Suppressor macrophage (primary cell): ENCODE results near the gene RDH13.
"Not testable (repeated sequence)": the region's sequence is repeated elsewhere in the genome, so short reads cannot be mapped to it uniquely, and the experiment has no call there.

Source experiments
- DNase-seq, 4 experiments: peaks; one replicate each; pipeline ENCODE4 v3.0.0-alpha.2; 2020 to 2022

Gene RDH13

DNA sequence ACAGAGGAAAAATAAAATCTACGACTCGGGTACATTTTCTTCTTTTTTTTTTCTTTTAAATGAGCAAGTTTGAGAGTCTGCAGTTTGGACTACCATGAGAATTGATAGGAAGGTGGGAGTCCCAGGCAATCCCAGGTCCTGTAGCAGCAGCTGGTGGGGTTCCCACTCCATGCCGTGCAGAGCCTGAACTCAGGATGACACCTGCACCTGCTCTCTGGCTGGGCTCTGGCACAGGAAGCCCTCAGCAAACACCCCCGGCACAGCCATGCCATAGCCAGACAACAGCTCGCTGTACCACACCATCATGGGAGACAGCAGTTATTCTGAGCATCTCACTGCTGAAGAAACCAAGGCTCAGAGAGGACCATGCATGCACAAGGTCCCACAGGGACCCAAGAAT lies 18.7 kb downstream of the RDH13 start:
- no peak for DNase-seq

DNA sequence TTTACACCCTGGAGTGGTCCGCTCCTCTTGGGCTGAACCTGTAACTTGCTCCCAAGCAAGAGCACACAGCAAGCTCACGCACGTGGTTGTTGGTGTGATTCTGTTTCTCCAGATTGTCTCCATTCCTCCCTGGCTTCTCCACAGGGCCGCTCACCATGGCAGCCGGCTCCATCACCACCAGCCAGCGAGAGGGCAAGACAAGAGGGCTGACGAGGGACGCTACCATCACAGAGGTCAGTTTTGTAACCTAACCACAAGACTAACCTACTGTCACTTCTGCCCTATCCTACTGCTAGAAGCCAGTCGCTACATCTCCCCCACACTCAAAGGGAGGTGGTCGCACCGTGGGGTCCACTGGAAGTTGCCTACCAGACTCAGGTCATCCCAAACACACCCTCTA lies 20.3 kb downstream of the RDH13 start:
- DNase-seq, result no peak

DNA sequence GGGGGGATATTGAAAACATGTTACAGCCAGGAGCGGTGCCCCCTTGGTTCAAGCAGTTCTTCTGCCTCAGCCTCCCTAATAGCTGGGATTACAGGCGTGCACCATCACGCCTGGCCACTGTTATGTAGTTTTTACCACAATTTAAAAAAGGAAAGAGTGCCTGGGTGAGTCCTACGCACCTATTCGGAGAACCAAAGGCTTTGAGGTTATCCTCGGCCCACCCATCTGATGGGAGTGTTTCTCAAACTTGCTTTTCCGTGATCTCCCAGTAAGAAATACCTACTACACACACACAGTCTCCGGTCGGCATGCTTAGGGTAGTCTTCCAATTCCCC lies 20.6 kb downstream of the RDH13 start:
- no peak for DNase-seq

DNA sequence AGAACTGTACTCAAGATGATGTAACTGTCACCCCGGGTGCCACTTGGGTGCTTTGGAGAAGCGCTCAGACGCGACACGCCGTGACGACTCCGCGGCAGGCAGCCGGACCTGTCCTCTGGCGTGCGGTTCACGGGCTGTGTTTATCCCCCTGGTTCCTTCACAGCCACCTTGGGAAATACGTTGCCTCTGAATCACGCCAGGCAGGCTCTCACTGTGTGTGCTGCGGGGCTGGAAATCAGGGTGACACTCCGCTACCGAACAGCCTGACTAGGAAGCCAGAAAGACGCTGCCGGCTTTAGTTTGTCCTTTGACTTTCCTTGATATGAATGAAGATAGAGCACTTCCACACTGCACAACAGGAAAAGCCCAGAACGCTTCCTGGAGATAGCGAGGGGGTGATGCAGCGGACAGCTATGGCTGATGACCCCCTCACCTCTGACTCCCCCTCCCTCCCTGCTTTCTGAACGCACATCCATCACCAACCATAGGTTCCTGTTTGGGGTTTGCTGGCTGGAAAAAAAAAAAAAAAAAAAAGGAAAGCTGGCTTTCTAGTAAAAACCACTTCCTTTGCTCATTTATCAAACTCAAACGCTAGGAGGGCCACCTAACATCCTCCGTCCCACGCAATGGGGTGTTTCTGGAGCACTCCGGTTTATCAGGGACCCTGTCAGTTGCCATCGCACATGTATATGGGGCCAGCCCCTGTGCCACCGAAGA lies 21.2 kb downstream of the RDH13 start:
- DNase-seq, result peak in 3 of 4 experiments; percentile 24 to 43 (median 32)

DNA sequence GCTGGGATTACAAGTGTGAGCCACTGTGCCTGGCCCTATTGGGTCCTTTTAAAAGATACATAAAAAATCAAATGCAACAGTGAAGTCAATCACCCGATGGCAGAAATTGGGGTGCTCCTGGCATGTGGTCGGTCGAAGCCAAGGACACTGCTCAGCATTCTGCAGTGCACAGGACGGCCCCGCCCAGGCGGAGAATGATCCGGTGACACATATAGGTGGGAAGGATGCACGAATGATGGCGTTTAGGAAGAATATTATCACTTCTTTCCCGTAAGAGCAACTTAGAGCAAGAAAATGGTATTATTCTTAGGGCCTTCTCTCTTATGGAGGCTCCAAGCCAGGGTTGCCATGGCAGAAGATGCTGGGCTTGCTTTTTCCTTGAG lies 21.7 kb downstream of the RDH13 start:
- no peak for DNase-seq

DNA sequence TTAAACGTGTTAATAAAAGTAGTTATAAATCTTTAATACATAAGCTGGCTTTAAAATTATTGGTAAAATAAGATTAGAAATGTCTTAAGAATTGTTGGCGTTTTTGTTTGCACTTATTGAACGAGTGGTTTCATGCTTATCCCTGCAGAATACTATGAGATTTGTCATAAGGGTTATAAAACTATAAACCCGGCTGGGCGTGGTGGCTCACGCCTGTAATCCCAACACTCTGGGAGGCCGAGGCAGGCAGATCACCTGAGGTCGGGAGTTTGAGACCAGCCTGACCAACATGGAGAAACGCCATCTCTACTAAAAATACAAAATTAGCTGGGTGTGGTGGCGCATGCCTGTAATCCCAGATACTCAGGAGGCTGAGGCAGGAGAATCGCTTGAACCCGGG lies 22.3 kb downstream of the RDH13 start:
- not testable (repeated sequence) for DNase-seq

DNA sequence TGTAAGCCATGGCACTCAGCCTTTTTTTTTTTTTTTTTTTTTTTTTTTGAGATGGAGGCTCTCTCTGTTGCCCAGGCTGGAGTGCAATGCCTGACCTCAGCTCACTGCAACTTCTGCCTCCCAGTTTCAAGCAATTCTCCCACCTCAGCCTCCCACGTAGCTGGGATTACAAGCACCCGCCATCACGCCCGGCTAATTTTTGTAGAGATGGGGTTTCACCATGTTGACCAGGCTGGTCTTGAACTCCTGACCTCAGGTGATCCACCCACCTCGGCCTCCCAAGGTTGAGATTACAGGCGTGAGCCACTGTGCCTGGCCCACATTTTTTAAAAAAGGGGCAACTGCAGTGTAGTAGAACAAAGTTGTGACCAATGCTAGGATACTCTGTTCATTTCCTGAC lies 25.3 kb downstream of the RDH13 start:
- DNase-seq, result not testable (repeated sequence)

DNA sequence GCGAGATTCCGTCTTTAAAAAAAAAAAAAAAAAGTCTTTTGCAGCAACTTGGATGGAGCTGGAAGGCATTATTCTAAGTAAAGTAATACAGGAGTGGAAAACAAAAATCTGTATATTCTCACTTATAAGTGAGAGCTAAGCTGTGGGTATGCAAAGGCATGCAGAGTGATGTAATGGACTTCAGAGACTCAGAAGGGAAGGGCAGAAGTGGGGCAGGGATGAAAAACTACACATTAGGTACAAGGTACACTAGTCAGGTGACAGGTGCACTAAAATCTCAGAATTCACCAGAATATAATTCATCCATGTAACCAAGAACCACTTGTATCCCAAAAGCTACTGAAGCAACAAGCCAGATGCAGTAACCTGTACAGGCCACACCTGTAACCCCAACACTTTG lies 26.9 kb downstream of the RDH13 start:
- DNase-seq, result no peak

DNA sequence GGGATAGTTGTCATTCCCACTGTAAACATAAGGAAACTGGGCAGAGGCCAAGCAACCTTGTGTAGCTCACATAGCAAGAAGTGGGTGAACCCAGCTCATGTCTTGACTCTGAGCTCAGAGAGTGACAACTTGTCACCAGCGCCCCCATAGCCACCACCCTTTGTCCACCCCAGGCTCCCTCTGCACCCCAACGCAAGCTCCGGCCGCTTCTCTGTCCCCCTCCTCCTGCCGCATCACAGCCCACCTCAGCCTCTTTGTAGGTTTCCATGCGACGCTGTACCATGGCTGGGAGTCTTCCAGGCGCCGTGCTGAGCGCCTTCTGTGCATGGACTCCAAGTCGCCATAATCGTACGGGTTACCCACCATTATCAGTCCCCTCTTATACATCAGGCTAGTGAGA lies 28.2 kb downstream of the RDH13 start:
- no peak for DNase-seq

DNA sequence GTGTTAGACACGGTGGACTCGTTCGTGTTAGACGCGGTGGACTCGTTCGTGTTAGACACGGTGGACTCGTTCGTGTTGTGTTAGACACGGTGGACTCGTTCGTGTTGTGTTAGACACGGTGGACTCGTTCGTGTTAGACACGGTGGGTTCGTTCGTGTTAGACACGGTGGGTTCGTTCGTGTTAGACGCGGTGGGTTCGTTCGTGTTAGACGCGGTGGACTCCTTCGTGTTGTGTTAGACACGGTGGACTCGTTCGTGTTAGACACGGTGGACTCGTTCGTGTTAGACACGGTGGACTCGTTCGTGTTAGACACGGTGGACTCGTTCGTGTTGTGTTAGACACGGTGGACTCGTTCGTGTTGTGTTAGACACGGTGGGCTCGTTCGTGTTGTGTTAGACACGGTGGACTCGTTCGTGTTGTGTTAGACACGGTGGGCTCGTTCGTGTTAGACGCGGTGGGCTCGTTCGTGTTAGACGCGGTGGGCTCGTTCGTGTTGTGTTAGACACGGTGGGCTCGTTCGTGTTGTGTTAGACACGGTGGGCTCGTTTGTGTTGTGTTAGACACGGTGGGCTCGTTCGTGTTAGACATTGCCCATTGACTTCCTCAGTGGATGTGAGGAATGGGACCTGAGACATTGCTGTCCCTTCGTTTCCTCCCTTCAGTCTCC lies 29.8 kb downstream of the RDH13 start:
- DNase-seq, result not testable (repeated sequence)

DNA sequence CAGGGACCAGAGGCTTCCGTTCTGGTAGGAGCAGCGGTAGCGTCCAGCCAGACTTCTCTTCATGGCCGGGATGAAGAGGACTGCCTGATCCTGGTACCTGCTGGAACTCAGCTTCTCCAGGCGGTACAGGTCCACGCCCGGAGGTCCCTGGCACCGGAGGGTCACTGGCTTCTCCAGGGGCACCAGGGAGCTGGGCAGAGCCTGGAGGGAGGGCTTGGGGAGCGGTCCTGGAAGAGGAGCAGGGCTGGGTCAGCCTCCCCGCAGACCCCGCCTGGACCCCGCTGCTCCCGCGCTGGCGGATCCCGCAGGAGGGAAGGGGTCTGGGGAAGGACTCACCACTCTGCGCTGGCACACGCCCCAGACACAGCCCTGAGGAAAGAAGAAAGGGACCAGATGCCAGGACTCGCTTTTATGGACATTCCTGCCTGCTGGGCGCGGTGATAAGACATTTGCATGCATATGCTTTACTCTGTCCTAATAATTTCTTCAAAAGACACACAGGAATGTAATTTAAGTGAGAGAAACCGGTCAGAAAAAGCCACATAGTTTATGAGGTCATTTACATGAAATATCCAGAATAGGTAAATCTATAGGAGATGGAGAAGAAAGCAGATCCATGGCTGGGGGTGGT lies 30.7 kb downstream of the RDH13 start:
- no peak for DNase-seq

DNA sequence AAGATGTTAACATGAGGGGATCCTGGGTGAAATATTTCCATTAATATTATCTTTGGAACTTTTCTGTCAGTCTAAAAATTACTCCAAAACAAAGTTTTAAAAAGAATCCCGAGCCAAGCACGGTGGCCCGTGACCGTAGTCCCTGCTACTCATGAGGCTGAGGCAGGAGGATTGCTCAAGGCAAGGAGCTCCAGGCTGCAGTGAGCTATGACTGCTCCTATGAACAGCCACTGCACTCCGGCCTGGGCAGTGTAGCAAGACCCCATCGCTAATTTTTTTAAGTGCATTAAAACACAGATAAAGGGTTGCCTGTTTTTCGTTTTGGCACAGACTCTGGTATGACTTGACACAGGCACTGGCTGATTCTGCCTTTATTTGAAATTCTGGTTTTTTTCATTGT lies 31.8 kb downstream of the RDH13 start:
- no peak for DNase-seq

DNA sequence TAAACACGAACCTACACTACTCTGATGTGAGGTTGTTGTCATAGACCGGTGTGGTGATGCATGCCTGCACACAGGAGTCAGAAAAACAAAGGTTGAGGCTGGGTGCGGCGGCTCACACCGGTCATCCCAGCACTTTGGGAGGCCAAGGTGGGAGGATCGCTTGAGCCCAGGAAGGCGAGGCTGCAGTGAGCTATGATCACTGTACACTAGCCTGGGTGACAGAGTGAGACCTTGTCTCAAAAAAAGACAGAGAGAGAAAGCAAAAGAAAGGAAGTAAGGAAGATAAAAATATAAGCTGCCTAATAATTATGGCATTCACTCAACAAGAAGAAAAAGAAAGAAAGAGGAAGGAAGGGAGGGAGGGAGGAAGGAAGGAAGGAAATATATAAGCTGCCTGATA lies 34.2 kb downstream of the RDH13 start:
- no peak for DNase-seq

DNA sequence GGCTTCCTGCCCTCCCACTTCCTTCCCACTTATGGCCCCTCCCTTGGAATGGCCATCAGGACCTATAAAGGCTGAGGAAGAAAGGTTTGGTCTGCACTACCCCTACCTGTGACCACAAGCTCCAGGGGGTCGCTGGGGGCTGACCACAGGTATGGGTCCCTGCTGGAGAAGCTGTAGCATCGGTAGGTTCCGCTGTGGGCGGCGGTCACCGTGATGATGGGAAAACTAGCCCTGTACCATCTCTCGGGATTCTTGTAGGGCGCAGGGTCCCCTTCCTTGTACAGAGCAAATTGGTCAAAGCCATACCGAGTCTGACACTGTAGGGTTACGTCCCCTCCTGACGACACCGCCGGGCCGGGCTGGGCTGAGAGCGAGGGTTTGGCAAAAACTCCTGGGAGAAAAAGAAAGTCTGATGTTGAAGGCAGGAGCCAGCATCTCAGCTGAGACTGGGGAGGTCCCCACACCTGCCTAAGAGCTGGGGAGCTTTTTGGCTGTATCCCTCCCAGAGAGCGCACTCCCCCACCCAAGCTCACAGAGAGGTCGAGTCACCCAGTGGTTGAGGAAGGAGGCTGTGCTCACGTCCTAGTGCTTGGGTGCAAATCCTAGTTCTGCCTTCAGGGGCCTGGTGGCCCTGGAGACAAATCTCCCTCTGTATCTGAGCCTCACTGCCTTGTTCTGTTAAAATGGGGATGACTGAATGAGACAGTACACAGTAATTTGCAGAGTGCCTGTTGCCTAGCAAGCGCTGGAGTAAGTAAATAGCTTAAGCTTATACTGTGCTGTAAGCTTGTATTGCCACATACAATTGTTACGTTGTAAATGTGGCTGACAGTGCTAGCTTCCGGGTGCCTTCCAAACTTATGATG lies 35.2 kb downstream of the RDH13 start:
- peak in 2 of 4 experiments; percentile 16 to 27 for DNase-seq

DNA sequence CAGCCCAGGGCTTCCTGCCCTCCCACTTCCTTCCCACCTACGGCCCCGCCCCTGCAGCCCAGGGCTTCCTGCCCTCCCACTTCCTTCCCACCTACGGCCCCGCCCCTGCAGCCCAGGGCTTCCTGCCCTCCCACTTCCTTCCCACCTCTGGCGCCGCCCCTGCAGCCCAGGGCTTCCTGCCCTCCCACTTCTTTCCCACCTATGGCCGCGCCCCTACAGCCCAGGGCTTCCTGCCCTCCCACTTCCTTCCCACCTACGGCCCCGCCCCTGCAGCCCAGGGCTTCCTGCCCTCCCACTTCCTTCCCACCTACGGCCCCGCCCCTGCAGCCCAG lies 35.8 kb downstream of the RDH13 start:
- DNase-seq, result not testable (repeated sequence)

DNA sequence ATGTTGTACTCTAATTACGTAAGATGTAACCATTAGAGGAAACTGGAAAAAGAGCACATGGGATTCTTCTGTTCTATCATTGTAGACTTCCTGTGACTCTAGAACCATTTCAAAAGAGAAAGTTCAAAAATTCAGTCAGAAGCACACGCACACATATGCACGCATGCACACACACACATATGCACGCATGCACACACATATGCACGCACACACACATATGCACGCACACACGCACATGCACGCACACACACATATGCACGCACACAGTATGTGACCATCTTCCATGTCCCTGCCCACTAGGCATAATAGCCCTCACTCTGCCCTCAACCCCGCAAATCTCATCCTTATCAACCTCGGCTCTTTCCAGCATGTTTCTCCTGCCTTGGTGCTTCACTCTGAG lies 38.8 kb downstream of the RDH13 start:
- no peak for DNase-seq

DNA sequence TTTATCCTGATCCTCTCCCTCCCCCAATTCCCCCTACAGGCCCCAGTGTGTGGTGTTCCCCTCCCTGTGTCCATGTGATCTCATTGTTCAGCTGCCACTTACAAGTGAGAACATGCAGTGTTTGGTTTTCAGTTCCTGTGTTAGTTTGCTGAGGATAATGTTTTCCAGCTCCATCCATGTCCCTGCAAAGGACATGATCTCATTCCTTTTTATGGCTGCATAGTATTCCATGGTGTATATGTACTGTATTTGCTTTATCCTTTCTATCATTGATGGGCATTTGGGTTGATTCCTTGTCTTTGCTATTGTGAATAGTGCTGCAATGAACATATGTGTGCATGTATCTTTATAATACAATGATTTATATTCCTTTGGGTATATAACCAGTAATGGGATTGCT lies 42.6 kb downstream of the RDH13 start:
- not testable (repeated sequence) for DNase-seq

DNA sequence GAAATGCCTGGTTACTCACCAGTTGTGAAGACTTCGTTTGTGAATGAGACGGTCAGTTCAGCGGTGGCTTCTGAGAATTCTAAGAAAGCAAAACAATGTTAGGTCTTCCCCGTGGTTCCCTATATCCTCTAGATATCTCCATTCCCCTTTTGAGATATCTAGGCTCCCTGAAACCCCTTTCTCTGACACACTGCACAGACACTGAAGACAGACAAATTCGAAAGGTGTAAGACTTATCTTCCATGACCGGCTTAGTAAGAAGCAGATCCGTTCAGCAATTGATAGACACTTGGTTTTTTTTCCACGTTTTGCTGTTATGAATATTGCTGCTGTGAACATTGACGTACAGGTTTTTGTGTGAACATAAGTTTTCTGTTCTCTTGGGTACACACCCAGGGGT lies 44.3 kb downstream of the RDH13 start:
- DNase-seq, result no peak

DNA sequence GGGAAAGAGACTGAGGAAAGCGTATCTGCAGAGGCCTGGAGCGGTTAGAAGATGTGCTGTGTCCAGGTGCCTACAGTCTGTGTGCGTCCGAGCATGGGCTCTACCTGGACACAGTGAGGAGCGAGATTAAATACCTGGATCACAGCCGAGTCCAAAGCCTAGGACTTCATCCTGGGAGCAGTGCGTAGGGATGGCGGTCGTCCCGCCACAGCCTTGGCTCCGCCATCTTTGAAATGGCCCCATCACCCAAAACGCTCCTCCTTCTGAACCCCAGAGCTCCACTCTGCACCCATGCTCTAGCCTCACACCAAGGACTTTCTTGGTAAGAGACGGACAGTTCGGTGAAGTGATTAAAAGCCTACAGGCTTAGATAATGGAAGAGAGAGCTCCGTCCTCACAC lies 44.7 kb downstream of the RDH13 start:
- DNase-seq, result no peak

DNA sequence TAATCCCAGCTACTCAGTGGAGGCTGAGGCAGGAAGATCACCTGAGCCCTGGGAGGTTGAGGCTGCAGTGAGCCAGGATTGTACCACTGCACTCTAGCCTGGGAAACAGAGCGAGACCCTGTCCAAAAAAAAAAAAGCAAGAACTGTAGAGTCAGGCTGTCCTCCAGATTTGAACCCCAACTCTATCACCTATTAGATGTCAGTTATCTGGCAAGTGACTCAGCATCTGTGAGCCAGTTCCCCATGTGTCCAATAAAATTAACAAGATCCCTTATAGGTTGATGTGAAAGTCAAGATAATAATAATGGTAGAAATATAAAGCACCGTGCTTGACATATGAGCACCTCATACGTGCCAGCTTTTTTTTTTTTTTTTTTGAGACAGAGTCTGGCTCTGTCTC lies 46.9 kb downstream of the RDH13 start:
- no peak for DNase-seq

DNA sequence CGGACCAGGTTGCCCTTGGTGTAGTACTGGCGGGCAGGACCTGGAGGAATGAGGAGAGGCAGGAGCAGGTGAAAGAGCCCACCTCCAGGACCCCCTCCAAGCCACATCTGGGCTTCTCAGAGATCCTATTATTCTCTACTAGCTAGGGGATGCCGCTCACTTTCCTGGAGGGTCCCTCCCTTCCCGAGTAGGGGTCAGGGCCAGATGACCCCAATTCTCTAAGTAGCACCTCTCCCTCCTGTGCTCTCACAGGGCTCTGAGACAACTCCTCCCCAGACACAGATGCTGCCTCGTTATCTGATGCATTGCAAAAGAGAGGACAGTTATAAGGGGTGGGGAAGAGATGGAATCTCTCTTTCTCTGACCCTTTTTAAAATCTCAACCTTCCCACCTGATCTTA lies 47.8 kb downstream of the RDH13 start:
- no peak for DNase-seq

DNA sequence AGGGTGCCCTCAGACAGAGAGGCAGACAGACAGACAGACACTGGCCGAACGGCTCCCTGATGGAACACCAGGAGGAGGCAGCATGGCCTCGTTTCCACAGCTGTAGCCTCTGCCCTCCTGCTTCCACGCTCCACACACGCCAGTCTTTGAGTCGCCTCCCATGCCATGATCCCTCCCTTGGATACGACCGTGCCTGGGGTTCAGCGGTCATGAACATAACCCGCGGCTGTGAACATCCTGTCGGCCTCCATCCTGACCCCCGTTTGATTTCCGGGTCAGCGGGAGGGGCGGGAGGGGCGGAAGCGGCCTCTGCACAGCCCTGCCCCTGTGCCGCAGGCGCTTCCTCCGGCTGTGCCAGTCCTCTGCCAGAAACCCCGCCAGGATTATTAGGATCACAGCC lies 48.2 kb downstream of the RDH13 start:
- peak in 1 of 4 experiments; percentile 34 for DNase-seq

DNA sequence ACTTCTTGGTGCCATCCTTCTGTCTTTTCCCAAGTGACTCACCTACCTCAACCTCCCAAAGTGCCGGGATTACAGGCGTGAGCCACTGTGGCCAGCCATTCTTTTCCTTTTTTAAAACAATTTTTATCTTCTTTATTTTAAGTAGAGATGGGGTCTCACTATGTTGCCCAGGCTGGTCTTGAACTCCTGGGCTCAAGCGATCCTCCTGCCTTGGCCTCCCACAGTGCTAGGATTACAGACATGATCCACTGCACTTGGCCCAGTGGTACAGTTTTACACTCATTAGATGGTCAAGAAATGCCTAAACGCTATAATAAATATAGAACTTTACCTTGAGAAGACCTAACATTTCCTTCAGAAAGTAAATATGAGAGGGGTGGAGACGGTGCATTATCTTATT lies 49.4 kb downstream of the RDH13 start:
- no peak for DNase-seq
